ENCODE measurements around the gene KIAA0586. TPM values are rescaled to one million over a fixed set of nuclear protein-coding genes. Genes with fewer than 3 reads are reported as not detected.
A peak's percentile ranks its signal among the peaks of the same experiment; 100 is the strongest.
"Not testable (repeated sequence)": the region's sequence is repeated elsewhere in the genome, so short reads cannot be mapped to it uniquely, and the experiment has no call there.

KIAA0586 gene
- total RNA-seq, 1 donor from 2014 or later, result 27.1 TPM

- no peak for DNase-seq
These were observed 37.1 kb downstream of the KIAA0586 start for GRCh38 chr14:58464652-58465051.

GRCh38 chr14:58465421-58465820, 37.9 kb downstream of the KIAA0586 start:
- no peak for DNase-seq

GRCh38 chr14:58466459-58466858, 38.9 kb downstream of the KIAA0586 start:
- no peak for DNase-seq

GRCh38 chr14:58467575-58467974, 40.1 kb downstream of the KIAA0586 start:
- DNase-seq, result no peak

GRCh38 chr14:58469309-58469708, 41.8 kb downstream of the KIAA0586 start:
- DNase-seq, result no peak

- DNase-seq, result no peak
These were observed 48.8 kb downstream of the KIAA0586 start for GRCh38 chr14:58476320-58476719.

- no peak for DNase-seq
These were observed 50.1 kb downstream of the KIAA0586 start for GRCh38 chr14:58477653-58478052.

GRCh38 chr14:58478329-58478728, 50.8 kb downstream of the KIAA0586 start:
- not testable (repeated sequence) for DNase-seq

- no peak for DNase-seq
These were observed 52.5 kb downstream of the KIAA0586 start for GRCh38 chr14:58479975-58480374.

- no peak for DNase-seq
These were observed 56.7 kb downstream of the KIAA0586 start for GRCh38 chr14:58484176-58484575.

- no peak for DNase-seq
These were observed 61.0 kb downstream of the KIAA0586 start for GRCh38 chr14:58488550-58488949.

GRCh38 chr14:58491593-58491992, 64.1 kb downstream of the KIAA0586 start:
- DNase-seq, result no peak

- no peak for DNase-seq
These were observed 64.5 kb downstream of the KIAA0586 start for GRCh38 chr14:58492044-58492443.

GRCh38 chr14:58501214-58501816, 73.8 kb downstream of the KIAA0586 start:
- peak; percentile 77 for DNase-seq

- DNase-seq, result no peak
These were observed 85.8 kb downstream of the KIAA0586 start for GRCh38 chr14:58513272-58513671.

GRCh38 chr14:58517592-58517991, 90.1 kb downstream of the KIAA0586 start:
- DNase-seq, result no peak

GRCh38 chr14:58525691-58526090, 98.2 kb downstream of the KIAA0586 start:
- not testable (repeated sequence) for DNase-seq

GRCh38 chr14:58533446-58533845, 105.9 kb downstream of the KIAA0586 start:
- DNase-seq, result peak; percentile 73

- no peak for DNase-seq
These were observed 107.5 kb downstream of the KIAA0586 start for GRCh38 chr14:58535044-58535443.

- DNase-seq, result no peak
These were observed 109.5 kb downstream of the KIAA0586 start for GRCh38 chr14:58537004-58537403.

- peak; percentile 64 for DNase-seq
These were observed 113.5 kb downstream of the KIAA0586 start for GRCh38 chr14:58540749-58541632.

GRCh38 chr14:58541633-58542022, 114.1 kb downstream of the KIAA0586 start:
- no peak for DNase-seq

GRCh38 chr14:58543253-58543652, 115.7 kb downstream of the KIAA0586 start:
- DNase-seq, result no peak

- DNase-seq, result no peak
These were observed 120.1 kb downstream of the KIAA0586 start for GRCh38 chr14:58547649-58548048.
